HG02885 (cell line): ENCODE measurements around the gene VWC2.
"Not testable (repeated sequence)": the region's sequence is repeated elsewhere in the genome, so short reads cannot be mapped to it uniquely, and the experiment has no call there.

Experiments
- ATAC-seq: cut with Tn5 transposase; IDR thresholded peaks from one replicate; pipeline ENCODE4 v1.9.1; 2021; ENCODE audit warnings: mild to moderate bottlenecking; ENCODE audit not compliant: unreplicated experiment, poor library complexity

VWC2 gene

GRCh38 chr7:49848211-49848841 lies 74.9 kb downstream of the VWC2 start:
- ATAC-seq, result no peak

- ATAC-seq, result no peak
Measured at GRCh38 chr7:49850921-49851613, 77.6 kb downstream of the VWC2 start.

- not testable (repeated sequence) for ATAC-seq
Measured at GRCh38 chr7:49851614-49851934, 78.1 kb downstream of the VWC2 start.

GRCh38 chr7:49852619-49853462 lies 79.4 kb downstream of the VWC2 start:
- ATAC-seq, result peak; percentile 85

- no peak for ATAC-seq
Measured at GRCh38 chr7:49855281-49855980, 82.0 kb downstream of the VWC2 start.

GRCh38 chr7:49860293-49860692 lies 86.9 kb downstream of the VWC2 start:
- no peak for ATAC-seq

- ATAC-seq, result no peak
Measured at GRCh38 chr7:49866076-49866735, 92.8 kb downstream of the VWC2 start.

- no peak for ATAC-seq
Measured at GRCh38 chr7:49866910-49867309, 93.5 kb downstream of the VWC2 start.

- ATAC-seq, result no peak
Measured at GRCh38 chr7:49873420-49873819, 100.0 kb downstream of the VWC2 start.

- no peak for ATAC-seq
Measured at GRCh38 chr7:49875336-49875735, 101.9 kb downstream of the VWC2 start.

- ATAC-seq, result no peak
Measured at GRCh38 chr7:49876202-49876601, 102.8 kb downstream of the VWC2 start.

GRCh38 chr7:49878089-49878488 lies 104.7 kb downstream of the VWC2 start:
- ATAC-seq, result no peak

- no peak for ATAC-seq
Measured at GRCh38 chr7:49878627-49879026, 105.2 kb downstream of the VWC2 start.

- no peak for ATAC-seq
Measured at GRCh38 chr7:49883933-49884332, 110.5 kb downstream of the VWC2 start.

GRCh38 chr7:49885593-49886285 lies 112.3 kb downstream of the VWC2 start:
- ATAC-seq, result no peak

GRCh38 chr7:49892481-49892880 lies 119.0 kb downstream of the VWC2 start:
- no peak for ATAC-seq

- no peak for ATAC-seq
Measured at GRCh38 chr7:49893131-49893530, 119.7 kb downstream of the VWC2 start.

- ATAC-seq, result no peak
Measured at GRCh38 chr7:49894543-49894942, 121.1 kb downstream of the VWC2 start.

GRCh38 chr7:49911909-49912308 lies 138.5 kb downstream of the VWC2 start:
- no peak for ATAC-seq

- ATAC-seq, result no peak
Measured at GRCh38 chr7:49926720-49927119, 153.3 kb downstream of the VWC2 start.
